GM21529 (cell line): ENCODE results near the gene ARL14EP.

Experiments used
- ATAC-seq: cut with Tn5 transposase; IDR thresholded peaks from one replicate; pipeline ENCODE4 v1.9.1; 2021; ENCODE audit not compliant: unreplicated experiment

The ARL14EP gene

DNA sequence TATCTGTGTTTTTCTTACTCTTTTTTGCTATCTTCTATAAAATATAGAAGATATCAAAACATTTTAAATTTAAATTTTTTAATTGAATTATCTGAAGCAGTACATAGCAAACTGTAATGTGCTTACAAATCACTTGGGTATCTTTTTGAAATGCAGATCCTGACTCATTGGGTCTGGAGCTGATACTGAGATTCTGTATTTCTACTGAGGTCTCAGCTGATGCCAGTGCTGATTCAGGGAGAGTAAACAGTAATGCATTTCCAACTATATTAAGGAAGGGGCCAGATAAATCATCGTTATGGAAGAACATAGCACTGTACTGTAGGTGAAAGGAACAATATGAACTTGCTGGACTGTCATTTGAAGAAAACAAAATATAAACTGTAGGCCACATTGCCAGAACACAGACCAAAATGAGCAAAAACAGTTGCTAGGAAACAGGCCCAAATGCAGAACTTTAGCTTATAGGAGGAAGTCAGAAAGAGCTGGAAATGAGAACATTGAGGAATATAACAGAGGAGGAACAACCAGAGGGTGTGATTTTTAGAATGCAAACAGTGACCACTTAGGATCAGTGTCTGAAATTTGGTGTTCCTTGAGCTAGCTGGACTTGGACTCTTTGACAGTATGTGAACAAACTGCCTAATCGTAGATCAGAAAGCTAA, 3.3 kb downstream of the ARL14EP start:
- ATAC-seq: no peak

GRCh38 chr11:30326906-30327305, 4.0 kb downstream of the ARL14EP start:
- no peak for ATAC-seq

GRCh38 chr11:30328681-30329080, 5.8 kb downstream of the ARL14EP start:
- ATAC-seq: no peak

GRCh38 chr11:30329150-30329940, 6.4 kb downstream of the ARL14EP start:
- ATAC-seq: no peak

GRCh38 chr11:30333405-30333804, 10.5 kb downstream of the ARL14EP start:
- ATAC-seq: peak; percentile 74

- peak; percentile 95 for ATAC-seq
These were observed 19.8 kb downstream of the ARL14EP start for GRCh38 chr11:30342736-30343166.

GRCh38 chr11:30344085-30344484, 21.2 kb downstream of the ARL14EP start:
- peak; percentile 24 for ATAC-seq

DNA sequence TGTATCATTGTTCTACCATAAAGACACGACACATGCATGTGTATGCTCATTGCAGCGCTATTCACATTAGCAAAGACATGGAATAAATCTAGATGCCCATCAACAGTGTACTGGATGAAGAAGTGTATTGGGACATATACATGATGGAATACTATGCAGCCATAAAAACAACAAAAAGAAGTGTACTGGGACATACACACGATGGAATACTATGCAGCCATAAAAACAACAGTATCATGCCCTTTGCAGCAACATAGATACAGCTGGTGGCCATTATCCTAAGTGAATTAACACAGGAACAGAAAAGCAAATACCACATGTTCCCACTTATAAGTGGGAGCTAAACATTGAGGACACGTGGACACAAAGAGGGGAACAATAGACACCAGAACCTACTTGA, 22.7 kb downstream of the ARL14EP start:
- ATAC-seq: no peak

GRCh38 chr11:30346068-30346688, 23.3 kb downstream of the ARL14EP start:
- no peak for ATAC-seq

DNA sequence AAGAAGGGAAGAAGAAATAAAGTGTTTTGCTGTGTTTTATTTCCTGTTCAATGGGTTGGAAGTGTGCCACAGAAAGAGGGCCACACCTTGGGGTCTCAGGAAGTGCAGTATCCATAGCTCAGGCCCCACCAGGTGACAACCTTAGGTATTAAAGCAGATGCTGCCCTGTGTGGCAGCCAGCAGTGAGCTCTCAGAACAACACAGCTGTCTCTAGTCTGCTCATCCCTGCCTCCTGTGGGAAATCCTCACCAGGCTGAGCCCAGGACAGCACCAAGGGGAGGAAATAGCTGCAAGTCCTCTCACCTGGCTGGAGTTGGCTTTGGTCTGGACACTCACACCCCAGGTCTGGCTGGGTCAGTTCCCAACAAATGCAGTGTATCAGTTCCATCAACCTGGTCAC, 25.1 kb downstream of the ARL14EP start:
- ATAC-seq: no peak

DNA sequence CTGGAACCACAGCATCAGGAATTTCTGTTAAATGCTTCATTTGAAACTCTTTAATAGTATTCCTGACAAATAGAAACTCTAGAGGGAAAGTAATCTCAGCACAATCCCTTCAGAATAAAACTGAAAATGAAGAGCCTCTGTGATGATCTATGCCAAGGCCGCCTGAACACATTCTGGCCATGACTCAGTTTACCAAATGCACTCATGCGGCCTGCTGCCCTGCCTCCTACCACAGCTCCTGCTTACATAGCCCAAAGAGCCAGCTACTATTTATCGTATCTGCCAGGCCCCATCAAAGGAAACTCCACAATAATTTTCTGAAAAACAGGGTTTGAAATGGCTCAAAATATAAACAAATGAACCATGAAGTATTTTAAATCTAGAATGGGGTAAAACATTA, 27.0 kb downstream of the ARL14EP start:
- ATAC-seq: no peak

GRCh38 chr11:30350384-30350783, 27.5 kb downstream of the ARL14EP start:
- no peak for ATAC-seq

- no peak for ATAC-seq
These were observed 28.2 kb downstream of the ARL14EP start for GRCh38 chr11:30351061-30351460.

GRCh38 chr11:30356391-30356790, 33.5 kb downstream of the ARL14EP start:
- no peak for ATAC-seq

- ATAC-seq: no peak
These were observed 35.0 kb downstream of the ARL14EP start for GRCh38 chr11:30357872-30358271.

- no peak for ATAC-seq
These were observed 35.6 kb downstream of the ARL14EP start for GRCh38 chr11:30358536-30358935.

GRCh38 chr11:30360741-30361140, 37.8 kb downstream of the ARL14EP start:
- no peak for ATAC-seq

DNA sequence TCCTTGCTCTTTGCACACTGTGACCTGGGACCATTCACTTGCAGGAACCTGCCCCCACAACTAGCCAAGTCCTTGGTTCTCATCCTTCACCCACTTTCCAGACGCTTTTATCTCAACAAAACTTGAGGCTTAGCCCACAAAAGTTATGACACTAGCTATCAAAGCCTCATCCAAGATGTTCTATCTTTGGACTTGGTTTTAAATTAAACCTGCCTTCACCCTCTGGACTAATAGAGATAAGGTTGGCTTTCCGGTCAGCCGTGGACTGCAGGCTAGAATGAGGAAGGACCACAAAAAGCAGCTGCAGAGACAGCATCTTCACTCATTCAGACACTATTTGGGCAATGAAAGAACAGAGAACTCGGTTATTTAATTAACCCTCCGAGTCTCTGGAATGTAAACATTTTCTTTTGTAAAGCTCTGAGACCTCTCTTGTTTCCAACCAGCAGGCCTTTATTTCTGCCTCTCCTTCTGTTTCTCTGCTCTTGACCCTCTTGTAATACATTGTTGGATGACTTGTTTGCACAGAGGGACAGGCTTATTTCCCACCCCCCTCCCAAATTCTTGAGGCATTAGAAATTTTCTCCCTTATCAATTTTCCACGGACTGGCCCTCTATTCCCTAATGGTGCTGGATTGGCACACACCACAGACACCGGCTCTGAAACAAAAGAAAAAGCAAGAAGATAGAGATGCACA, 41.4 kb downstream of the ARL14EP start:
- ATAC-seq: no peak

- no peak for ATAC-seq
These were observed 42.1 kb downstream of the ARL14EP start for GRCh38 chr11:30364837-30365482.

DNA sequence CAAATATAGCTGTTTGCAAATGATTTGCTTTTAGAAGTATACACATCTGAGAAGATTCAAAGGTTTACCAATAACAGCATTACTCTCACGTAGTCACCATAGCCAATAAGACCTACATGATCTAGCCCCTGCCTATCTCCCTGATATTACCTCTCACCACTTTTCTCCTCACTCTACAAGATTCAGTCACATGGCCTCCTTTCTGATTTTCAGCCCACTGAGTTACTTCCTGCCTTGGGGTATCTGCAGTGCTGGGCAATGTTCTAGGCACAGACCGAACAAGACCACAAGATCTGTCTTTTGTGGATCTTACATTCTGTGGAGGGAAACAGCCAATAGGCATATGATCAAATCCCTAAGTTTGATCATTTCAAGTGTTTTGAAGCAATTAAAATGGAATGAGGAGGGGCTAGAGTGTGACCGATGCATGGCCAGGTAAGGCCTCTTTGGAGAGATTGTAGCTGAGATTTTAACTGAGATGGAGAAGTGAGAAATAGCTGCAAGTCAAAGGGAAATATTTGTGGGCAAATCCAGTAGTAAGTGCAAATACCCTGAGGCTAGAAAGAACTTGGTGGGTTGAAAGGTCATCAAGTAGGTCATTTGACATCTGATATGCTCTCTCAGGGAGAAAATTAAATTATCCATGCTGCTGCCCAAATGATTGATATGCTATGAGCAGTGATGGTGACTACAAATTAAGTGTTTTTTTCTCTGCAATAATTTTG, 43.1 kb downstream of the ARL14EP start:
- peak; percentile 65 for ATAC-seq
